Stimulated activated CD8-positive, alpha-beta memory T cell treated with anti-CD3 and anti-CD28 coated beads, Interleukin-2, amount 100 ng/mL, for 48 hours (primary cell): ENCODE data around the gene ZCCHC7.
"Not testable (repeated sequence)": the region's sequence is repeated elsewhere in the genome, so short reads cannot be mapped to it uniquely, and the experiment has no call there.

Source experiments
- DNase-seq, 2 donors: peaks; one replicate each; pipeline ENCODE4 v3.0.0-alpha.2; 2020; ENCODE audit warnings: low read depth in 2 of 2

The ZCCHC7 gene

GRCh38 chr9:37373621-37374020, 253.2 kb downstream of the ZCCHC7 start:
- no peak for DNase-seq

- no peak for DNase-seq
Observed at GRCh38 chr9:37374892-37375291, 254.5 kb downstream of the ZCCHC7 start.

- no peak for DNase-seq
Observed at GRCh38 chr9:37377688-37378612, 257.6 kb downstream of the ZCCHC7 start.

GRCh38 chr9:37378613-37379004, 258.2 kb downstream of the ZCCHC7 start:
- no peak for DNase-seq

GRCh38 chr9:37379835-37380234, 259.5 kb downstream of the ZCCHC7 start:
- DNase-seq = no peak

GRCh38 chr9:37380570-37380969, 260.2 kb downstream of the ZCCHC7 start:
- no peak for DNase-seq

- DNase-seq = no peak
Observed at GRCh38 chr9:37381094-37381741, 260.8 kb downstream of the ZCCHC7 start.

- DNase-seq = no peak
Observed at GRCh38 chr9:37382161-37382981, 262.0 kb downstream of the ZCCHC7 start.

GRCh38 chr9:37382982-37383357, 262.6 kb downstream of the ZCCHC7 start:
- DNase-seq = no peak

- DNase-seq = no peak
Observed at GRCh38 chr9:37383393-37383792, 263.0 kb downstream of the ZCCHC7 start.

GRCh38 chr9:37383876-37384746, 263.7 kb downstream of the ZCCHC7 start:
- no peak for DNase-seq

- DNase-seq = no peak
Observed at GRCh38 chr9:37385286-37385685, 264.9 kb downstream of the ZCCHC7 start.

GRCh38 chr9:37386988-37387387, 266.6 kb downstream of the ZCCHC7 start:
- no peak for DNase-seq

- no peak for DNase-seq
Observed at GRCh38 chr9:37390759-37391158, 270.4 kb downstream of the ZCCHC7 start.

- DNase-seq = no peak
Observed at GRCh38 chr9:37392272-37392671, 271.9 kb downstream of the ZCCHC7 start.

- no peak for DNase-seq
Observed at GRCh38 chr9:37395229-37395628, 274.9 kb downstream of the ZCCHC7 start.

GRCh38 chr9:37395663-37396062, 275.3 kb downstream of the ZCCHC7 start:
- no peak for DNase-seq

GRCh38 chr9:37397948-37398347, 277.6 kb downstream of the ZCCHC7 start:
- DNase-seq = not testable (repeated sequence)

- DNase-seq = no peak
Observed at GRCh38 chr9:37398464-37399025, 278.2 kb downstream of the ZCCHC7 start.

- DNase-seq = no peak
Observed at GRCh38 chr9:37399336-37399735, 279.0 kb downstream of the ZCCHC7 start.

GRCh38 chr9:37404590-37404989, 284.2 kb downstream of the ZCCHC7 start:
- no peak for DNase-seq
